HepG2 (cell line): ENCODE measurements around the gene CCDC85C. TPM values are rescaled to one million over a fixed set of nuclear protein-coding genes. Genes with fewer than 3 reads are reported as not detected.

Source experiments
- CENPT ChIP-seq: sonication (generic); formaldehyde crosslinking; IDR thresholded peaks from 2 replicates; pipeline ENCODE4 v1.8.0; 2022; ENCODE audit warnings: low read depth, mild to moderate bottlenecking, moderate library complexity, missing genetic modification reagents
- FOSL2 ChIP-seq: sonication (generic); formaldehyde crosslinking; IDR thresholded peaks from 2 replicates; pipeline ENCODE4 v1.4.0; 2020; ENCODE audit warnings: missing genetic modification reagents
- FOXK2 ChIP-seq: fragments of 450-650 bp; IDR thresholded peaks from 2 replicates; pipeline ENCODE4 v1.6.1; 2016
- FOXP4 ChIP-seq: sonication (generic); formaldehyde crosslinking; IDR thresholded peaks from 2 replicates; pipeline ENCODE4 v1.4.0; 2020; ENCODE audit warnings: missing genetic modification reagents
- HNF1B ChIP-seq: sonication (generic); formaldehyde crosslinking; IDR thresholded peaks from 2 replicates; pipeline ENCODE4 v1.5.1; 2020; ENCODE audit warnings: mild to moderate bottlenecking, moderate library complexity, missing genetic modification reagents
- HNRNPL ChIP-seq: fragments of 200-400 bp; formaldehyde crosslinking; IDR thresholded peaks from 2 replicates; pipeline ENCODE4 v1.6.1; 2017; ENCODE audit warnings: mild to moderate bottlenecking, low read depth, low read length
- JARID2 ChIP-seq: sonication (generic); formaldehyde crosslinking; IDR thresholded peaks from 2 replicates; pipeline ENCODE4 v1.8.1; 2023; ENCODE audit warnings: missing genetic modification reagents, inconsistent platforms; ENCODE audit not compliant: insufficient replicate concordance
- MNT ChIP-seq: fragments of 450-650 bp; IDR thresholded peaks from 2 replicates; pipeline ENCODE4 v1.6.1; 2016
- NAIF1 ChIP-seq: sonication (generic); formaldehyde crosslinking; IDR thresholded peaks from 2 replicates; pipeline ENCODE4 v1.5.0; 2020; ENCODE audit warnings: mild to moderate bottlenecking, missing genetic modification reagents, borderline replicate concordance
- SOX13 ChIP-seq, 3 experiments: fragments of 450-650 bp in 1 of 3; sonication (generic) in 1 of 3; formaldehyde crosslinking in 1 of 3; IDR thresholded peaks in 2 of 3; conservative IDR thresholded peaks in 1 of 3; 2 replicates each; pipeline versions ENCODE4 v1.5.0 to v1.6.1; 2016 to 2020; ENCODE audit warnings: antibody characterized with exemption in 1 of 3, mild to moderate bottlenecking in 1 of 3, missing compliant biosample characterization in 1 of 3, missing genetic modification reagents in 1 of 3, moderate library complexity in 1 of 3
- SP4 ChIP-seq: sonication (generic); formaldehyde crosslinking; IDR thresholded peaks from 2 replicates; pipeline ENCODE4 v1.8.1; 2023; ENCODE audit warnings: mild to moderate bottlenecking, missing genetic modification reagents
- ZNF451 ChIP-seq: sonication (generic); formaldehyde crosslinking; IDR thresholded peaks from 2 replicates; pipeline ENCODE4 v1.5.0; 2020; ENCODE audit warnings: mild to moderate bottlenecking, missing genetic modification reagents
- ZNF552 ChIP-seq: sonication (generic); formaldehyde crosslinking; IDR thresholded peaks from 2 replicates; pipeline ENCODE4 v1.9.0; 2022; ENCODE audit warnings: missing genetic modification reagents, mild to moderate bottlenecking, borderline replicate concordance
- ZNF780A ChIP-seq: sonication (generic); formaldehyde crosslinking; IDR thresholded peaks from 2 replicates; pipeline ENCODE4 v1.8.0; 2022; ENCODE audit warnings: mild to moderate bottlenecking, missing genetic modification reagents, moderate library complexity
- ZNF850 ChIP-seq: sonication (generic); formaldehyde crosslinking; conservative IDR thresholded peaks from 2 replicates; pipeline ENCODE4 v1.9.0; 2021; ENCODE audit warnings: mild to moderate bottlenecking, missing genetic modification reagents
- ZSCAN12 ChIP-seq: sonication (generic); formaldehyde crosslinking; IDR thresholded peaks from 2 replicates; pipeline ENCODE4 v1.9.0; 2021; ENCODE audit warnings: mild to moderate bottlenecking, missing genetic modification reagents
- ZSCAN20 ChIP-seq: sonication (generic); formaldehyde crosslinking; IDR thresholded peaks from 2 replicates; pipeline ENCODE4 v1.4.0; 2020; ENCODE audit warnings: missing genetic modification reagents, mild to moderate bottlenecking, borderline replicate concordance
- polyA plus RNA-seq, 8 experiments: library from polyadenylated mRNA; depleted of rRNA in 3 of 8; stranded (reverse) in 7 of 8; unstranded in 1 of 8; fragments of >200 nt; fragmentation: Illumina TruSeq in 4 of 8; extraction: Trizol in 4 of 8; gene quantifications; 2 replicates each; pipeline versions ENCODE4 v1.2.1 to v1.2.3, GENCODE V29; 2011 to 2016; ENCODE audit warnings: low read depth in 4 of 8, missing spikeins in 1 of 8, mixed read lengths in 1 of 8; ENCODE audit not compliant: insufficient read depth in 1 of 8
- total RNA-seq, 5 experiments: library from RNA; depleted of rRNA; stranded (reverse); fragments of >200 nt; fragmentation: Illumina TruSeq; extraction: Trizol; gene quantifications; 2 replicates each; pipeline ENCODE4 v1.2.3, GENCODE V29; 2016; ENCODE audit warnings: low read depth in 1 of 5
- TF ChIP-seq, protein P1 (sequence below): IDR thresholded peaks from 2 replicates; pipeline ENCODE4 v1.6.1; 2016; ENCODE audit warnings: low read depth, control low read depth
- TF ChIP-seq, protein P2 (sequence below): sonication (generic); formaldehyde crosslinking; IDR thresholded peaks from 2 replicates; pipeline ENCODE4 v1.4.0; 2020; ENCODE audit warnings: missing genetic modification reagents

The CCDC85C gene
- total and polyA plus RNA-seq, 2 of the 13 experiments (the other 11 are each of a cell fraction or from before 2014, with no cell fraction given): 18.8 to 43.8 TPM

GRCh38 chr14:99549684-99550083 lies 54.3 kb downstream of the CCDC85C start (continued):
- TF ChIP-seq ZNF451: no peak
- no peak for TF ChIP-seq ZSCAN20 (CRISPR knock-in tag)
- no peak for TF ChIP-seq CENPT (CRISPR knock-in tag)
- no peak for TF ChIP-seq ZSCAN12 (CRISPR knock-in tag)
- TF ChIP-seq MNT: no peak
- TF ChIP-seq HNF1B (CRISPR knock-in tag): 0 out of 2 replicates have a peak, but pooled peaks have one; percentile 13
- TF ChIP-seq ZNF780A: no peak
- no peak for TF ChIP-seq ZNF850
- TF ChIP-seq ZNF552 (CRISPR knock-in tag): no peak
- peak; percentile 24; the same call in 1 of the 2 replicates for TF ChIP-seq FOXP4 (CRISPR knock-in tag)
- TF ChIP-seq SOX13 (IDR thresholded peaks at IDR 0.05): no peak
- TF ChIP-seq SOX13 (CRISPR knock-in tag; conservative IDR thresholded peaks at IDR 0.05 in 1 of 2, IDR thresholded peaks at IDR 0.05 in 1 of 2): peak in 1 of 2 experiments; percentile 63; a peak in 2 of 4 replicates
- TF ChIP-seq FOXK2: no peak
- TF ChIP-seq JARID2 (CRISPR knock-in tag): no peak
- TF ChIP-seq SP4 (CRISPR knock-in tag): no peak
- no peak for TF ChIP-seq HNRNPL
- TF ChIP-seq, protein P1, sequence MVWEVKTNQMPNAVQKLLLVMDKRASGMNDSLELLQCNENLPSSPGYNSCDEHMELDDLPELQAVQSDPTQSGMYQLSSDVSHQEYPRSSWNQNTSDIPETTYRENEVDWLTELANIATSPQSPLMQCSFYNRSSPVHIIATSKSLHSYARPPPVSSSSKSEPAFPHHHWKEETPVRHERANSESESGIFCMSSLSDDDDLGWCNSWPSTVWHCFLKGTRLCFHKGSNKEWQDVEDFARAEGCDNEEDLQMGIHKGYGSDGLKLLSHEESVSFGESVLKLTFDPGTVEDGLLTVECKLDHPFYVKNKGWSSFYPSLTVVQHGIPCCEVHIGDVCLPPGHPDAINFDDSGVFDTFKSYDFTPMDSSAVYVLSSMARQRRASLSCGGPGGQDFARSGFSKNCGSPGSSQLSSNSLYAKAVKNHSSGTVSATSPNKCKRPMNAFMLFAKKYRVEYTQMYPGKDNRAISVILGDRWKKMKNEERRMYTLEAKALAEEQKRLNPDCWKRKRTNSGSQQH (CRISPR knock-in tag): no peak
- TF ChIP-seq FOSL2 (CRISPR knock-in tag): peak; percentile 46
- TF ChIP-seq, protein P2, sequence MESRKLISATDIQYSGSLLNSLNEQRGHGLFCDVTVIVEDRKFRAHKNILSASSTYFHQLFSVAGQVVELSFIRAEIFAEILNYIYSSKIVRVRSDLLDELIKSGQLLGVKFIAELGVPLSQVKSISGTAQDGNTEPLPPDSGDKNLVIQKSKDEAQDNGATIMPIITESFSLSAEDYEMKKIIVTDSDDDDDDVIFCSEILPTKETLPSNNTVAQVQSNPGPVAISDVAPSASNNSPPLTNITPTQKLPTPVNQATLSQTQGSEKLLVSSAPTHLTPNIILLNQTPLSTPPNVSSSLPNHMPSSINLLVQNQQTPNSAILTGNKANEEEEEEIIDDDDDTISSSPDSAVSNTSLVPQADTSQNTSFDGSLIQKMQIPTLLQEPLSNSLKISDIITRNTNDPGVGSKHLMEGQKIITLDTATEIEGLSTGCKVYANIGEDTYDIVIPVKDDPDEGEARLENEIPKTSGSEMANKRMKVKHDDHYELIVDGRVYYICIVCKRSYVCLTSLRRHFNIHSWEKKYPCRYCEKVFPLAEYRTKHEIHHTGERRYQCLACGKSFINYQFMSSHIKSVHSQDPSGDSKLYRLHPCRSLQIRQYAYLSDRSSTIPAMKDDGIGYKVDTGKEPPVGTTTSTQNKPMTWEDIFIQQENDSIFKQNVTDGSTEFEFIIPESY (CRISPR knock-in tag): peak; percentile 64; the same call in 1 of the 2 replicates
- no peak for TF ChIP-seq NAIF1
